ENCODE measurements around the gene CATSPERZ. TPM values are rescaled to one million over a fixed set of nuclear protein-coding genes. Genes with fewer than 3 reads are reported as not detected.
A peak's percentile ranks its signal among the peaks of the same experiment; 100 is the strongest.

The CATSPERZ gene
- total and polyA plus RNA-seq, 9 of the 15 experiments (the other 6 are each of a cell fraction or from before 2014, with no cell fraction given): 0.86 to 8.5 (median 3.5) TPM

DNA sequence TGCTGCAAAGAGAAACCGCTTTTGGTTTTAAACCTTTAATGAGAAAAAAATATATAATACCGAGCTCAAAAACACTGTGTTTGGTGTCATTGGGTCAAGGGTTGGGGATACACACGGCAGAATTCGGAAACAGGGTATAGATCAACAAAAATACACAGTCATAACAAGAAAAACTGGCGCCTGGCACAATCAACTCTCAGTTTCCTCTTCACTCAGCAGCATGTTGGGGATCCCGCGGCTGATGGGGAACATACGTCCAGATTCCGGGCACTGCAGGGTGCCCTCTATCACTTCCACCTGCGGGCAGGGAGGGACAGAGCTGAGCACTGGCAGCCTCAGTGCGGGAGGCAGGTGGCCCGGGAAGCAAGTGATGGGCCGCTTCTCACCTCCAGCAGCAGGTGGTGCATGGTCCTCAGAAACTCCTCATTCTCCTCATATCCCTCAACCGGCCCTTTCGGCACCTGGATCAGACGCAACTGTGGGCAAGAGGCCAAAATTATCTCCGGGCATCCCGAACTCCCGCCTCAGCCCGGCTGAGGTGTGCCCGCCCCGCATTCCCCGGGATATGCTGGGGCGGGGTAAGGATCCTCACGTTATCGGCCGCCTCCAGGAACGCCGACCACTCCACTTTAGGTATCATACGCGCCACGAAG is 16.6 kb downstream of the CATSPERZ start (continued):
- TF ChIP-seq ZNF592 (IDR thresholded peaks at IDR 0.05) (peak; percentile 34; the same call in 1 of the 2 replicates), GABPA (tag; conservative IDR thresholded peaks at IDR 0.05; ENCODE audit: low read depth) (0 out of 2 replicates have a peak, but pooled peaks have one; percentile 69), ARHGAP35 (IDR thresholded peaks at IDR 0.05; ENCODE audit: partially characterized antibody) (no peak), CTBP1 (IDR thresholded peaks at IDR 0.05; ENCODE audit: borderline replicate concordance) (peak; percentile 84; the same call in 1 of the 2 replicates), ELF1 (tag; IDR thresholded peaks at IDR 0.05) (no peak), ZNF830 (CRISPR knock-in tag; IDR thresholded peaks at IDR 0.05) (0 out of 2 replicates have a peak, but pooled peaks have one; percentile 47), FOXP1 (CRISPR knock-in tag; IDR thresholded peaks at IDR 0.05) (peak; percentile 67; the same call in 1 of the 2 replicates), NFIC (IDR thresholded peaks at IDR 0.05) (peak; percentile 91), MAZ (CRISPR knock-in tag; conservative IDR thresholded peaks at IDR 0.05 in 1 of 2, IDR thresholded peaks at IDR 0.05 in 1 of 2) (0 out of 4 replicates have a peak, but pooled peaks of 1 of the 2 experiments have one; percentile 50), SMARCA4 (IDR thresholded peaks at IDR 0.05) (0 out of 2 replicates have a peak, but pooled peaks have one; percentile 19), CC2D1A (IDR thresholded peaks at IDR 0.05) (0 out of 2 replicates have a peak, but pooled peaks have one; percentile 18), ZBTB1 (CRISPR knock-in tag; IDR thresholded peaks at IDR 0.05; ENCODE audit: borderline replicate concordance, low read depth) (no peak), GATAD2A (IDR thresholded peaks at IDR 0.05) (0 out of 2 replicates have a peak, but pooled peaks have one; percentile 41), TFAP4 (CRISPR knock-in tag; IDR thresholded peaks at IDR 0.05; ENCODE audit: borderline replicate concordance) (peak; percentile 51; the same call in 1 of the 2 replicates), CREB3L1 (IDR thresholded peaks at IDR 0.05; ENCODE audit: borderline replicate concordance, low read depth) (no peak), ZZZ3 (IDR thresholded peaks at IDR 0.05) (no peak)
- TF ChIP-seq, protein P1, sequence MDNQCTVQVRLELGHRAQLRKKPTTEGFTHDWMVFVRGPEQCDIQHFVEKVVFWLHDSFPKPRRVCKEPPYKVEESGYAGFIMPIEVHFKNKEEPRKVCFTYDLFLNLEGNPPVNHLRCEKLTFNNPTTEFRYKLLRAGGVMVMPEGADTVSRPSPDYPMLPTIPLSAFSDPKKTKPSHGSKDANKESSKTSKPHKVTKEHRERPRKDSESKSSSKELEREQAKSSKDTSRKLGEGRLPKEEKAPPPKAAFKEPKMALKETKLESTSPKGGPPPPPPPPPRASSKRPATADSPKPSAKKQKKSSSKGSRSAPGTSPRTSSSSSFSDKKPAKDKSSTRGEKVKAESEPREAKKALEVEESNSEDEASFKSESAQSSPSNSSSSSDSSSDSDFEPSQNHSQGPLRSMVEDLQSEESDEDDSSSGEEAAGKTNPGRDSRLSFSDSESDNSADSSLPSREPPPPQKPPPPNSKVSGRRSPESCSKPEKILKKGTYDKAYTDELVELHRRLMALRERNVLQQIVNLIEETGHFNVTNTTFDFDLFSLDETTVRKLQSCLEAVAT (IDR thresholded peaks at IDR 0.05): 0 out of 4 replicates have a peak, but pooled peaks of 1 of the 2 experiments have one; percentile 60
- TF ChIP-seq, protein P2, sequence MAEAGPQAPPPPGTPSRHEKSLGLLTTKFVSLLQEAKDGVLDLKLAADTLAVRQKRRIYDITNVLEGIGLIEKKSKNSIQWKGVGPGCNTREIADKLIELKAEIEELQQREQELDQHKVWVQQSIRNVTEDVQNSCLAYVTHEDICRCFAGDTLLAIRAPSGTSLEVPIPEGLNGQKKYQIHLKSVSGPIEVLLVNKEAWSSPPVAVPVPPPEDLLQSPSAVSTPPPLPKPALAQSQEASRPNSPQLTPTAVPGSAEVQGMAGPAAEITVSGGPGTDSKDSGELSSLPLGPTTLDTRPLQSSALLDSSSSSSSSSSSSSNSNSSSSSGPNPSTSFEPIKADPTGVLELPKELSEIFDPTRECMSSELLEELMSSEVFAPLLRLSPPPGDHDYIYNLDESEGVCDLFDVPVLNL (CRISPR knock-in tag; IDR thresholded peaks at IDR 0.05; ENCODE audit: low read depth): 0 out of 2 replicates have a peak, but pooled peaks have one; percentile 16
